Heart left ventricle (tissue), 16 donors: ENCODE data around the gene CCDC7. TPM values are rescaled to one million over a fixed set of nuclear protein-coding genes. Genes with fewer than 3 reads are reported as not detected.
"Not testable (repeated sequence)": the region's sequence is repeated elsewhere in the genome, so short reads cannot be mapped to it uniquely, and the experiment has no call there.

Experiments used
- ATAC-seq, 4 donors: fragments of 200-7000 bp; cut with Tn5 transposase; one replicate each; pipeline ENCODE4 v1.9.1; 2020 to 2022; ENCODE audit warnings: moderate library complexity in 4 of 4, mild to moderate bottlenecking in 3 of 4, moderate number of reproducible peaks in 1 of 4
- DNase-seq, 5 donors: peaks; one replicate each; pipeline ENCODE4 v3.0.0-alpha.2; 2020
- H3K27ac ChIP-seq, 12 donors: fragments of 200-600 bp; sonication (generic) in 4 of 12; one replicate each; pipeline versions ENCODE4 v1.5.0 to v1.8.0; 2016 to 2022; ENCODE audit warnings: mild to moderate bottlenecking in 2 of 12
- H3K27me3 ChIP-seq, 9 donors: fragments of 200-600 bp; sonication (generic) in 2 of 9; one replicate each; pipeline versions ENCODE4 v1.5.1 to v1.8.0; 2016 to 2022; ENCODE audit warnings: mild to moderate bottlenecking in 3 of 9
- H3K36me3 ChIP-seq, 9 donors: fragments of 200-600 bp; sonication (generic) in 2 of 9; one replicate each; pipeline versions ENCODE4 v1.5.0 to v1.8.0; 2018 to 2022; ENCODE audit warnings: mild to moderate bottlenecking in 2 of 9
- H3K4me1 ChIP-seq, 12 donors: fragments of 200-600 bp; sonication (generic) in 4 of 12; one replicate each; pipeline versions ENCODE4 v1.5.0 to v1.8.0; 2016 to 2022; ENCODE audit warnings: mild to moderate bottlenecking in 3 of 12
- H3K4me3 ChIP-seq, 12 donors: fragments of 200-600 bp; sonication (generic) in 4 of 12; one replicate each; pipeline versions ENCODE4 v1.5.0 to v1.8.0; 2017 to 2022; ENCODE audit warnings: mild to moderate bottlenecking in 9 of 12, moderate library complexity in 4 of 12
- H3K9me3 ChIP-seq, 12 donors: fragments of 200-600 bp; sonication (generic) in 4 of 12; one replicate each; pipeline versions ENCODE4 v1.5.0 to v1.8.0; 2016 to 2022; ENCODE audit warnings: mild to moderate bottlenecking in 1 of 12
- CTCF ChIP-seq, 12 donors: fragments of 200-600 bp; sonication (generic) in 4 of 12; IDR thresholded peaks; one replicate each; pipeline versions ENCODE4 v1.5.0 to v1.8.0; 2018 to 2022; ENCODE audit warnings: antibody characterized with exemption in 12 of 12, mild to moderate bottlenecking in 5 of 12
- POLR2A ChIP-seq, 2 donors: fragments of 450-650 bp; IDR thresholded peaks; one replicate each; pipeline ENCODE4 v1.6.1; 2017; ENCODE audit warnings: antibody characterized with exemption in 2 of 2, mild to moderate bottlenecking in 2 of 2, moderate library complexity in 2 of 2
- WGBS, 4 donors: extraction: QIAGEN DNeasy Blood & Tissue Kit in 2 of 4; methylation state at CpG; one replicate each; pipeline versions ENCODE4 v1.1.5 to v1.1.7; 2013 to 2018; 5-methylcytosine and 5-hydroxymethylcytosine counted together
- intact Hi-C, 10 donors: fragments of 100-400 bp; cut with DNase I; formaldehyde crosslinking; loops; one replicate each; pipeline versions ENCODE4 v1.11.1 to v1.14.2; 2022
- polyA plus RNA-seq, 2 donors: library from polyadenylated mRNA; stranded (reverse); fragments of 200-250 nt; gene quantifications; one replicate each; pipeline ENCODE4 v1.2.3, GENCODE V29; 2013
- total RNA-seq, 9 donors: library from RNA; depleted of rRNA in 2 of 9; stranded (reverse); fragments of >200 nt in 2 of 9; fragmentation: NEBNext Ultra II Directional in 3 of 9; extraction: Animal tissue kit (Norgen Biotek cat#: 25700) in 3 of 9; gene quantifications; one replicate each; pipeline versions ENCODE4 v1.1.0 to v1.2.4, GENCODE V29; 2016 to 2023
- donor health status: ischemic (EF 13 %, LVEDD 7.1; RV severe dilation, severe dysfunction).
- donor health status: healthy with polysubstance abuse.
- donor health status: DM: no; HTN: yes; CAD: no.
- donor health status: DM: no; HTN: no; CAD: no.
- donor health status: ischemic (EF 25% LVEDD 6.9; RV normal size, moderate dysfunction).
- donor health status: ischemic (EF 25% LVEDD 5.7; RV mildly dilated, moderate dysfunction).
- donor health status: healthy.
- donor health status: DM: yes; HTN: yes; CAD: no.
- donor health status: ischemic (EF 35%, LVEDD 5.7; RV mildly dilated, moderate dysfunction).
- donor health status: nonischemic (EF 11% LVEDD 7.7; RV severe dilation, severe dysfunction).
- donor health status: DM: yes; HTN: yes; CAD: no.
- donor health status: PGD.
- donor health status: ischemic (EF 29% LVEDD 5.4; RV normal size, mild dysfunction).
- donor health status: nonischemic (EF 23%, LVEDD 6.1; RV moderate dilation, normal function).

CCDC7 gene
- total and polyA plus RNA-seq, 11 donors: 1.5 to 41.3 (median 22.4) TPM

- no peak for TF ChIP-seq CTCF (IDR thresholded peaks at IDR 0.05)
- TF ChIP-seq POLR2A (IDR thresholded peaks at IDR 0.05): no peak
- no peak for ATAC-seq
- DNase-seq: no peak
- no peaks in the 10 kb centered on the region for H3K4me1 ChIP-seq
- no peak overlapping the region for H3K27ac ChIP-seq
- no peak overlapping the region for H3K4me3 ChIP-seq
- no peaks in the 10 kb centered on the region for H3K27me3 ChIP-seq
- peaks cover 0 to 21% (median 8%) of the 10 kb centered on the region in 12 donors for H3K9me3 ChIP-seq
- H3K36me3 ChIP-seq: peaks cover 0 to 5% (median 0%) of the 10 kb centered on the region in 9 donors
- 58 to 86% (median 69%) methylated on average over 2 of the region's 2 CpGs for WGBS, 4 donors
- intact Hi-C loops: no loop called here
These were observed 159.8 kb downstream of the CCDC7 start for GRCh38 chr10:32605787-32606186.

GRCh38 chr10:32610543-32610942, 164.6 kb downstream of the CCDC7 start:
- intact Hi-C loops, H3K27me3 ChIP-seq, ATAC-seq, H3K27ac ChIP-seq, H3K4me3 ChIP-seq, DNase-seq, H3K4me1 ChIP-seq, H3K36me3 ChIP-seq: not testable (repeated sequence)
- H3K9me3 ChIP-seq: peaks cover 0 to 37% (median 4%) of the 10 kb centered on the region in 12 donors
- WGBS, 4 donors: 95 to 100% (median 98%) methylated on average over 2 of the region's 2 CpGs

GRCh38 chr10:32616438-32616837, 170.5 kb downstream of the CCDC7 start:
- WGBS, 4 donors: 66 to 83% (median 78%) methylated on average over 2 of the region's 2 CpGs

GRCh38 chr10:32618482-32618881, 172.5 kb downstream of the CCDC7 start:
- no peak for DNase-seq
- no peaks in the 10 kb centered on the region for H3K27me3 ChIP-seq
- ATAC-seq: no peak
- peaks cover 0 to 59% (median 3%) of the 10 kb centered on the region in 12 donors for H3K9me3 ChIP-seq
- TF ChIP-seq POLR2A (IDR thresholded peaks at IDR 0.05) (no peak), CTCF (IDR thresholded peaks at IDR 0.05) (no peak)
- H3K36me3 ChIP-seq: no peaks in the 10 kb centered on the region
- intact Hi-C loops: no loop called here
- H3K27ac ChIP-seq: no peak overlapping the region
- H3K4me3 ChIP-seq: no peak overlapping the region
- H3K4me1 ChIP-seq: no peaks in the 10 kb centered on the region

More at GRCh38 chr10:32616438-32616837, 170.5 kb downstream of the CCDC7 start:
- Histone ChIP-seq H3K36me3 (no peaks in the 10 kb centered on the region), H3K9me3 (peaks cover 0 to 68% (median 7%) of the 10 kb centered on the region in 12 donors), H3K4me1 (no peaks in the 10 kb centered on the region), H3K4me3 (no peak overlapping the region), H3K27ac (no peak overlapping the region), H3K27me3 (no peaks in the 10 kb centered on the region)
- ATAC-seq: no peak
- TF ChIP-seq CTCF (IDR thresholded peaks at IDR 0.05) (no peak), POLR2A (IDR thresholded peaks at IDR 0.05) (no peak)
- intact Hi-C loops: no loop called here
- no peak for DNase-seq

- intact Hi-C loops: no loop called here
- no peak overlapping the region for H3K4me3 ChIP-seq
- no peaks in the 10 kb centered on the region for H3K27me3 ChIP-seq
- H3K36me3 ChIP-seq: peaks cover 0 to 3% (median 0%) of the 10 kb centered on the region in 9 donors
- ATAC-seq: no peak
- no peaks in the 10 kb centered on the region for H3K4me1 ChIP-seq
- H3K27ac ChIP-seq: no peak overlapping the region
- 0 to 86% (median 79%) methylated on average over 1 of the region's 1 CpG for WGBS, 4 donors
- peaks cover 0 to 41% (median 3%) of the 10 kb centered on the region in 12 donors for H3K9me3 ChIP-seq
- no peak for TF ChIP-seq CTCF (IDR thresholded peaks at IDR 0.05)
- TF ChIP-seq POLR2A (IDR thresholded peaks at IDR 0.05): no peak
- no peak for DNase-seq
These were observed 176.0 kb downstream of the CCDC7 start for GRCh38 chr10:32621969-32622368.
